OCI-LY7 (cell line): ENCODE results near the gene DENND2A.

ENCODE experiments used
- EZH2phosphoT487 ChIP-seq: fragments of 200-600 bp; sonication (generic); IDR thresholded peaks from 2 replicates; pipeline ENCODE4 v1.6.1; 2018; ENCODE audit warnings: low read depth, borderline replicate concordance, mild to moderate bottlenecking, mixed run types, antibody characterized with exemption, low read length, moderate library complexity, mixed read lengths
- TF ChIP-seq, protein P1 (sequence below): fragments of 200-600 bp; sonication (generic); conservative IDR thresholded peaks from 2 replicates; pipeline ENCODE4 v1.5.1; 2014; ENCODE audit warnings: mild to moderate bottlenecking, antibody characterized with exemption, low read length, moderate library complexity, mixed read lengths

DNA sequence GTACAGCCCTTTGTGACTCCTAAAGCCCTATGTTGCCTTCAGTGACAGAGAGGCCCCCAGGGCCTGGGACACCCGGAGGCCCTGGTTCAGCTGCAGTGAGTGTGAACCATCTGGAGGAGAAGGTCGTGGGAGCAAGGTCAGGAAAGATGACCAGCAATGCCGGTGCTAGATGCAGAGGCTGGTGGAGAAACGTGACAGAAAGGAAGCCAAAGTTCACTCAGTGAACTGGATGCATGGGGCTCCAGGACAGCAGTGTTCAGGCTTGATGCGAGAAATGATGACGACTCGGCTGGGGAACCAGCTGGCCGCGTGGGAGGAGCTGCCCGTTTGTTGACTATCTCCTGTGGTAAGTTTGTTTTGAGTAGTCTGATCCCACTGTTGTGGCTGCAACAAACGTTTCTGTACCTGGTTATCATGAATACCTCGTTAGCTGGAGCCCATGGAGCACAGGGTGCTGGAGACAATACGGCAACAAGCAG, 107.2 kb downstream of the DENND2A start:
- TF ChIP-seq, protein P1, sequence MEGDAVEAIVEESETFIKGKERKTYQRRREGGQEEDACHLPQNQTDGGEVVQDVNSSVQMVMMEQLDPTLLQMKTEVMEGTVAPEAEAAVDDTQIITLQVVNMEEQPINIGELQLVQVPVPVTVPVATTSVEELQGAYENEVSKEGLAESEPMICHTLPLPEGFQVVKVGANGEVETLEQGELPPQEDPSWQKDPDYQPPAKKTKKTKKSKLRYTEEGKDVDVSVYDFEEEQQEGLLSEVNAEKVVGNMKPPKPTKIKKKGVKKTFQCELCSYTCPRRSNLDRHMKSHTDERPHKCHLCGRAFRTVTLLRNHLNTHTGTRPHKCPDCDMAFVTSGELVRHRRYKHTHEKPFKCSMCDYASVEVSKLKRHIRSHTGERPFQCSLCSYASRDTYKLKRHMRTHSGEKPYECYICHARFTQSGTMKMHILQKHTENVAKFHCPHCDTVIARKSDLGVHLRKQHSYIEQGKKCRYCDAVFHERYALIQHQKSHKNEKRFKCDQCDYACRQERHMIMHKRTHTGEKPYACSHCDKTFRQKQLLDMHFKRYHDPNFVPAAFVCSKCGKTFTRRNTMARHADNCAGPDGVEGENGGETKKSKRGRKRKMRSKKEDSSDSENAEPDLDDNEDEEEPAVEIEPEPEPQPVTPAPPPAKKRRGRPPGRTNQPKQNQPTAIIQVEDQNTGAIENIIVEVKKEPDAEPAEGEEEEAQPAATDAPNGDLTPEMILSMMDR, result no peak
- TF ChIP-seq EZH2phosphoT487, result no peak
